Right hindlimb (tissue), 1 donor: ENCODE results near the gene SPRY2.

Source experiments
- DNase-seq: peaks from one replicate; pipeline ENCODE4 v3.0.0-alpha.2; 2018

Gene SPRY2

DNA sequence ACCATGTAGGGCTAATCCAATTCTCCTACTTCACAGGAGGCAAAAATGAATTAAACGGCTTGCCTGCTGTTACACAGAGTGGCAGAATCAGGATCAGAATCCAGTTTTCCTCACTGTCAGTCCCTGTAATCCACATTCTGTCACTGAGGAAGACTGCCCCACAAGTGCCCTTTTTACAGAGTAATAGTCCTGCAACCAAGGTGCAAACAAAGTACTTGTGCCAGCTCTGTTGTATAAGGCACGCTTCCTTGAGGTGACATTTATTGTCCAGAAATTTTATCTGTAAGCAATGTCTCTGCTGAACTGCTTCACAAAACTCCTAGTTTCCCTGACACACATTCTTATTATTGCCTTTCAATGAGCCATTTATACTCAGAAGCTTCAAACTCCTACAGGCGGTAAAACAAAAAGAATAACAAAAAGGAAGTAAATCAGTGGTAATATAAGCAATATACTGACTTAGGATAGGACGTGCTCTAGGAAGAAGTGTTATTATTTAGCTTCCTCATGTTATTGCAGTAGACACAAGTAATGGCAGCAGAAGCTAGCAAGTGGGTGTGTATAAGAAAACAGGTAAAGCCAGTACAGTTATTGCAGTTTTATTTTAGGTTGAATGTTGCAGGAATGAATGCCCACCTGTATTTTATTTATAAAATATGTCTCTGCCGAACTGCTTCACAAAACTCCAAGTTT lies 28.8 kb downstream of the SPRY2 start:
- DNase-seq, result no peak

DNA sequence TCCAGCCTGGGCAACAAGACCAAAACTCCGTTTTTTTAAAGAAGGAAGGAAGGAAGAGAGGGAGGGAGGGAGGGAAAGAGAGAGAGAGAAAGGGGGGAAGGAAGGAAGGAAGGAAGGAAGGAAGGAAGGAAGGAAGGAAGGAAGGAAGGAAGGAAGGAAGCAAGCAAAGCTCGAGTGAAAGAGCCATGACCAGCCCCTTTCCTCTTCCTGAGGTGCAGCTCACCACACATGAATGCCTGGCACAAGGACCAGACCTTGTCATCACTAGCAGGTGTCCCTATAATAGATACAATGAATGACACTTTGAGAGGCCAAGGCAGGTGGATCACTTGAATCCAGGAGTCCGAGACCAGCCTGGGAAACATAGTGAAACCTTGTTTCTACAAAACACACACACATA lies 31.0 kb downstream of the SPRY2 start:
- DNase-seq, result no peak

DNA sequence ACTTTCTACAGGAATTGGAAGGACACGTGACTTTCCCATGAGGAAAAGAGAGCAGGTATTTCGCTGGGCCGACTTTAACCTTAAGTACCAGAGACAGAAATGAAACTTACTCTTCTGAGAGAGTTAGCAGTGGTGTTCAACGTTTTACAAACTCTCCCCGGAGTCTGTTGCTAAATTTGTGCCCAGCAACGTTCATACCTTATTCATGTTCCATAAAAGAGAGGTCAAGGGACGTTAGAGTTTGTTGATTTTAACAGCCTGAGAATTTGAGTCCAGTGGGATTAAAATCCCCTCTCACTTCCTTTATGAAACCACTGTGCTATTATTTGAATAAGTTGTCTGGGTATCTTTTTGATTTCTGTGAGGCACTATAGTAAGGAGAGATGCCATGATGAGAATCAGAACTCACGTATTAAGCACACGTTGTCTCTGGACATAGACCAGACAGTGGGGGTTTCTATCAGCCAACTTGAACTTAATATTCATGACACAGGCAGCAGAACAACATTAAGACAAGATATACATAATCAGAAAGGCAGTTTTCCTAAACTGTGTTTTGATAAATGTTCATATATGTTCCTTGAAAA lies 33.4 kb downstream of the SPRY2 start:
- no peak for DNase-seq

DNA sequence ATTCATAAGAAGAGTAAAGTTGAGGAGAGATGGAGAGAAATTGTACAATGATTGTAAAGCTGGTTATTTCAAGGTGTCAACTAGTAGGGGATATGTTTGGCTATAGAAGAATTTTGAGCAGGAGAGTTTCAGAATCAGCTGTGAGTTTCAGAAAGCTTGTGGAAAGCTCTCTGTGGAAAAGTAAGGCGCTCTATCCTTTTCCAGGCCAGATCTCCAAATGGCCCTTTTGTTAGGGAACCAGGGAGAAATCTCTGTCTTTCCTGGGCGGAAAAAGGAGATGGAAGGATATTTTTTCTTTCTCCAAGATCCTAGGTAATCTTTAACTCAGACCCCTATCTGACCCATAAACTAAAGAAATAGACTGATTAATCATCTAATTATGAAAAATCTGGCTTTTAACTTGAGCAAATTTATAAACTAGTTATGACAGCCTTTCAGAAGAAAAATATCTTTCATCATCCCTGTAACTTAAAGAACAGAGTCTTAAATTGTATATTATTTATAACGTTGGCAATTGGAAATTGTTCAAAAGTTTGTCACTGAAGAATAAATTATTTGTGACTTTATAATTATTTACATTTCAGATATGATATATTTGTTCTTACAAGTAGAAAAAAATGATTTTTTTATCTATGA lies 34.5 kb downstream of the SPRY2 start:
- DNase-seq, result no peak

DNA sequence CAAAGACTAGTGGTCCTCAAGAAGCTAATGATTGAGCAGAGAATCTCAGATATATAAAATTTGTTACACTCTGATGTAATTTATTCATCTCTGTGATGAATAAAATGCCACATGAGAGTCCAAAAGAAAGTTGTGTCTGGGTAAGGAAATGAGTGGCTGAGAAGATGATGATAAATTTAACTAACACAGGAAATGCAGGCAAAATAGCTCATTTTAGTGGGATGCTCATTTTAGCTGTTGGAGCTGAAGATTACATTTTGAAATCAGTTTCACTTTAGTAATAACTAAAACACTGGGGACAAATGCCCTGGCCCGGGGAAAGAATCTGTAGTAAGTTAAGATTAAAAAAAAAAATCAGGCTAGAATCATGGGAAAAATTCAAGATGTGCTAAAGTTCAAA lies 35.2 kb downstream of the SPRY2 start:
- DNase-seq, result no peak

DNA sequence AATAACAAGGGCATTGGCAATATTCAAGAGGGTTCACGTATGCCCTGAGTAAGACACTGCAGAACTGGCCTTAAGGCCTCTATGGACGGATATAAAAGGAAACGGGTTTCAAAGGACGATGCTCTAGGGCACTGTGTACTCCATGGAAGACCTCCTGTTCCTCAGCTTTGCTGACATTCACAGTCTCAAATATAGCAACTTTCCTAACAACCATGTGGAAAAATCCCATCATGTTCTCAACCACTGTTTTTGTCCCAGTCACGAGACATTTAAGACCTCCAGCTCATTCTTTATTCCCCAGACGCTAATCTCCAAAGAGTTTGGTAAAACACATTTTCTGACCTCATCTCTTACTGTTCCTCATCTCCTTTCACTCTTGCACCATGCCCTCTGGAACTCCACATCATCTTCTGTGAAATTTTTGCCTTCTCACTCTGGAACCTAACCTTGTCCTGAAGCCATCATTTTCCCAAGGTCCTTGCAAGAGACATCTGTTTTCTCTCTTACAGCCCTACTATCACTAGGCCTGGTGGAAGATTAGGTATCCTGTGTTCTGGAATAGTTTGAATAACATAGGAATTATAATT lies 37.6 kb downstream of the SPRY2 start:
- DNase-seq, result no peak

DNA sequence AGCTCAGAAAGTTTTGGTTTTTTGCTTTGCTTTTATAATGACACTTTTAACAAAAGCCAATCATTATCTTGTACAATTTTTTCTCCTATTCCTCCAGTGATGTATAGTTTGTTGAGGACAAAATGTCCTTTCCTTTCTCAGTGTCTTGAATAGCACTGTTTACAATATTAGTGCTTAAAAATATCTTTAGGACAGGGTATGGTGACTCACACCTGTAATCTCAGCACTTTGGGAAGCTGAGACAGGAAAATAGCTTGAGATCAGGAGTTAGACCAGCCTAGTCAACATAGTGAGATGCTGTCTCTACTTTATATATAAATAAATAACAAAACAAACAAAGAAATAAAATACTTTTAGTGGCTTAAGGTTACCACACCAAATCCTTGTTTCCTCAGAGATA lies 41.9 kb downstream of the SPRY2 start:
- no peak for DNase-seq

DNA sequence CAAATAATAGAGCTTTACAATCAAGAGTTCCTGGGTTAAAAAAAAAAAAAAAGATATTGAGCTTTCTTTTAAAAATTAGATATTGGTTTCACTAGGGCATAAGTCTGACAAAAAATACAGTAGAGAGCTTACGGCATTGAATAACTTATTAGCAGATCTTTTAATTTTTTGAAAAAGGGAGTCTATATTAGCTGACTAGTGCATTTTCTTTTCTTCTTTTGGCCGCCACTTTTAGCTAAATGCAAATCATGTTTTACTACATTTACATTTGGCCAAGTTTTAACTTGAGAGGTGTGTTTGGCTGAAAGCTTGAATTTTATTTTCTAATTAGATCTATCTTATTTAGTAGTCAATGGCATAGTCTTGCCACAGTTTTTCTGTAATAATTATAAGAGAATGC lies 43.4 kb downstream of the SPRY2 start:
- no peak for DNase-seq

DNA sequence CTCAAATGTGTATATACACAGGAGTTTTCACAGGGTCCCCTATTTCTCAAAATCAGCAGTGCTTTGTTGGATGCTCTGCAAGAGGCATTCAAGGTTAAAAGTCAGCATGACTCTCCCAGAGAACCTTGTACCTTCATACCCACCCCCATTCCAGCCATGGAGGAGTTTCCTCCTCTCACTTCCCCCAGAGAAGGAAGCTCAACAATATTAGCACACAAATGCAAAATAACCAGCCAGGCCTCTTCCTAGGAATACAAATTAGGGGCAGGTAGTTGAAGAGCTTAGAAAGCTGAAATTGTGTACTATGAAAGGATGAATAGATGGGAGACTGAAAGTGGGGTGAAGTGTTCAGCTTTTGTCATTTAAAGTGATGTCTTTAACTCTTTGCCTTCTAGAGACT lies 43.8 kb downstream of the SPRY2 start:
- no peak for DNase-seq

DNA sequence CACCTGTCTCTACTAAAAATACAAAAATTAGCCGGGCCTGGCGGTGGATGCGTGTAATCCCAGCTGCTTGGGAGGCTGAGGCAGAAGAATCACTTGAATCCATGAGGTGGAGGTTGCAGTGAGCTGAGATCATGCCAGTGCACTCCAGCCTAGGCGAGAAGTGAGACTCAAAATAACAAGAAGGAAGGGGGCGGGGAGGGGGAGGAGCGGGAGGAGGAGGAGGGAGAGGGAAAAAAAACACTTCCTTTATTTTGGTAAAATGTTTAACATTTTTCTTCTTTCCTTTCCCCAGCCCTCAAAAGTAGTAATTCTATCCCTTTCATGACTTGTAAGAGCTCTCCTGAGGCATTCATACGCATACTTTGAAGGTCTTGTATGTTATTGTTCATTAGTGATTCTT lies 44.3 kb downstream of the SPRY2 start:
- DNase-seq, result no peak

DNA sequence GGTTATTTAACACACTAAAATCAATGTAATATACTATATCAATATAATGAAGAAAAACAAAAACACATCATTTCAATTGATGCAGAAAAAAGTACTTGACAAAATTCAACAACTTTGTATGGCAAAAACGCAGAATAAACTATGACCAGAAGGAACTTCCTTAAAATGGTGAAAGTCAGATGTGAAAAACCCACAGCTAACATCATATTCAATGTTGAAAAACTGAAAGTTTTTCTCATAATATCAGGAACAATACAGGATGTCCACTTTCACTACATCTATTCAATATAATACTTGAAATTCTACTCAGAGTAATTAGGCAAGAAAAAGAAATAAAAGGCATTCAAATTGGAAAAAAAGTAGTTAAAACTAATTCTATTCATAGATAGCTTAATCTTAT lies 50.3 kb downstream of the SPRY2 start:
- no peak for DNase-seq
